22Rv1 (cell line): Measurements from ENCODE around the gene GOLGA6L9.
"Not testable (repeated sequence)": the region's sequence is repeated elsewhere in the genome, so short reads cannot be mapped to it uniquely, and the experiment has no call there.

Source experiments
- CTCF ChIP-seq: fragments of 450-650 bp; IDR thresholded peaks from 2 replicates; pipeline ENCODE4 v1.5.1; 2017; ENCODE audit warnings: mild to moderate bottlenecking
- ZFX ChIP-seq: fragments of 450-650 bp; IDR thresholded peaks from 2 replicates; pipeline ENCODE4 v1.6.1; 2017; ENCODE audit warnings: antibody characterized with exemption, borderline replicate concordance

- TF ChIP-seq CTCF, ZFX: not testable (repeated sequence)
Measured at GRCh38 chr15:82457336-82457735, 27.7 kb downstream of the GOLGA6L9 start.
